Fibroblast of peridontal ligament (primary cell): Measurements from ENCODE around the gene EWSR1.
"Not testable (repeated sequence)": the region's sequence is repeated elsewhere in the genome, so short reads cannot be mapped to it uniquely, and the experiment has no call there.

Source experiments
- DNase-seq: peaks from one replicate; pipeline ENCODE4 v3.0.0-alpha.2; 2010; ENCODE audit errors: extremely low read depth

The EWSR1 gene

GRCh38 chr22:29338398-29338797 lies 70.3 kb downstream of the EWSR1 start:
- no peak for DNase-seq

GRCh38 chr22:29339381-29340235 lies 71.5 kb downstream of the EWSR1 start:
- DNase-seq, result no peak

GRCh38 chr22:29340566-29340965 lies 72.5 kb downstream of the EWSR1 start:
- no peak for DNase-seq

- DNase-seq, result no peak
These were observed 73.2 kb downstream of the EWSR1 start for GRCh38 chr22:29341056-29341848.

- DNase-seq, result no peak
These were observed 73.7 kb downstream of the EWSR1 start for GRCh38 chr22:29341849-29342127.

- no peak for DNase-seq
These were observed 74.1 kb downstream of the EWSR1 start for GRCh38 chr22:29342177-29342576.

GRCh38 chr22:29342577-29343312 lies 74.7 kb downstream of the EWSR1 start:
- no peak for DNase-seq

- peak; percentile 29 for DNase-seq
These were observed 75.3 kb downstream of the EWSR1 start for GRCh38 chr22:29343313-29343805.

- DNase-seq, result peak; percentile 58
These were observed 76.1 kb downstream of the EWSR1 start for GRCh38 chr22:29344137-29344536.

GRCh38 chr22:29344889-29345288 lies 76.8 kb downstream of the EWSR1 start:
- not testable (repeated sequence) for DNase-seq

GRCh38 chr22:29345932-29346331 lies 77.9 kb downstream of the EWSR1 start:
- DNase-seq, result no peak

- no peak for DNase-seq
These were observed 78.6 kb downstream of the EWSR1 start for GRCh38 chr22:29346659-29347058.

GRCh38 chr22:29348041-29348440 lies 80.0 kb downstream of the EWSR1 start:
- DNase-seq, result no peak

GRCh38 chr22:29348956-29349355 lies 80.9 kb downstream of the EWSR1 start:
- DNase-seq, result no peak
